Endometrial microvascular endothelial cells (primary cell): Measurements from ENCODE around the gene DNAJC7. TPM values are rescaled to one million over a fixed set of nuclear protein-coding genes. Genes with fewer than 3 reads are reported as not detected.

ENCODE experiments used
- in situ Hi-C: cut with HindIII; loops from 2 replicates; pipeline ENCODE4 v1.10.0; 2017; ENCODE audit warnings: low sequenced_read_pairs, low pct_unique_long_range_greater_than_20kb; ENCODE audit errors: inconsistent ontology term
- total RNA-seq: library from RNA; depleted of rRNA; stranded (reverse); fragments of >200 nt; gene quantifications from one replicate; pipeline ENCODE4 v1.2.3, GENCODE V29; 2015; ENCODE audit errors: inconsistent ontology term

Gene DNAJC7, protein sequence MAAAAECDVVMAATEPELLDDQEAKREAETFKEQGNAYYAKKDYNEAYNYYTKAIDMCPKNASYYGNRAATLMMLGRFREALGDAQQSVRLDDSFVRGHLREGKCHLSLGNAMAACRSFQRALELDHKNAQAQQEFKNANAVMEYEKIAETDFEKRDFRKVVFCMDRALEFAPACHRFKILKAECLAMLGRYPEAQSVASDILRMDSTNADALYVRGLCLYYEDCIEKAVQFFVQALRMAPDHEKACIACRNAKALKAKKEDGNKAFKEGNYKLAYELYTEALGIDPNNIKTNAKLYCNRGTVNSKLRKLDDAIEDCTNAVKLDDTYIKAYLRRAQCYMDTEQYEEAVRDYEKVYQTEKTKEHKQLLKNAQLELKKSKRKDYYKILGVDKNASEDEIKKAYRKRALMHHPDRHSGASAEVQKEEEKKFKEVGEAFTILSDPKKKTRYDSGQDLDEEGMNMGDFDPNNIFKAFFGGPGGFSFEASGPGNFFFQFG
- 66.0 TPM for total RNA-seq

DNA sequence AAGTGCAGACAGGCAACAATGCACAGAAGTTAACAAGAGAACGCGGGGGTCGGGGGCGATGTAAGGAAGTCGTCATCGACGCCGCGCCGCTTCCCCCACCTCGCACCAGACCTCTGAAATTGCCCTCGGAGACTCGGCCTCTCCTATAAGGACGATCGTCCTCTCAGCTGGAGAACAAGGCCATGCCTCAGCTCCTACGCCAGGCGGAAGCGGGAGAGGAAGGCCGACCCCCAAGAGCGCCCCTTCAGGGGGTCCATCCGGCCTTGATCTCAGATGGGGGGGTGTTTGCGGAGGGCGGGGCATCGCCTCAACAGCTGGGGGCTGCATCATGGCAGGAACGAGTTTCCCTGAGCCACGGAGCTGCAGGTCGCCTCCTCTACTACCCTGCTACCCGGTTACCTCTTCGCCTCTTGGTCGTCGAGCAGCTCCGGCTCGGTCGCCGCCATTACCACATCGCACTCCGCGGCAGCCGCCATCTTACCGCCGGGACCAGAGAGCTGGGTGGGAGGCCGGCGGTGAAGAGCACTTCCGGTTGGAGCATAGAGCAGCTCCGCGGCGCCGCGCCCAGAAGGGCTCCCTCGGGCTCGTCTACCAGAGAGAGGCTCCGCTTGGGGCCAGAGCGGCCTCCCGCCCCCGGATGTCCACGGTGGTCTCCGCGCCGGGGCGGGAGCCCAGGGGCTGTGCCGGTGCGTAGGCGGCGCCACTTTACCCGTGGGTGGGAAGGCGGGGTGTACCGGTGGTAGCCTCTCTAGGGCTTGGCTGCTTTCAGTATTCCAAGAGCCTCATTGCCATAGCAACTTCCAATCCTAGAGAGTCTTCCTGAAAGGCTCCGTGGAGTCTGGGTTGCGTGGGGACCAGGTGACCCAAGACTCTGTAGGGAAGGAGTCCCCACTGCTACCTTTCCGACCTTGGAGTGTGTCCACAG, at the start of gene DNAJC7:
Gene DNAJC7 (minus strand): TSS at position 499 of the 925 bp plus-strand sequence. CDS start 23 bp downstream, at position 476.
- in situ Hi-C loops = no loop called here

DNA sequence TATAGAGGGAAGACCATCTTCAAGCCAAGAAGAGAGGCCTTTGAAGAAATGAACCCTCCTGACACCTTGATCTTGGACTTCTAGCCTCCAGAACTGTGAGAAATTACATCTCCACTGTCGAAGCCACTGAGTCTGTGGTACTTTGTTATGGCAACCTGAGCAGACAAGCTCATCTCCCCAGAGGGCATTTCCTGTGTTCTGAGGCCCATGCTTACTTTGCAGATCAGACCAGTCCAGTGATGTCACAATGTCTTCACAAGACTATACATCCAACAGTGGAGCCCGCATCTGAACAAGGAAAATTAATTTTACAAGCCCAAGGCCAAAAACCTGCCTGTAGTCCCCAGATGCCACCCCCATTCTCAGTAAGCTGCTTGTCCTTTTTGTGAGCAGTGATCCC, 48.0 kb upstream of the DNAJC7 start:
- in situ Hi-C loops = no loop called here

DNA sequence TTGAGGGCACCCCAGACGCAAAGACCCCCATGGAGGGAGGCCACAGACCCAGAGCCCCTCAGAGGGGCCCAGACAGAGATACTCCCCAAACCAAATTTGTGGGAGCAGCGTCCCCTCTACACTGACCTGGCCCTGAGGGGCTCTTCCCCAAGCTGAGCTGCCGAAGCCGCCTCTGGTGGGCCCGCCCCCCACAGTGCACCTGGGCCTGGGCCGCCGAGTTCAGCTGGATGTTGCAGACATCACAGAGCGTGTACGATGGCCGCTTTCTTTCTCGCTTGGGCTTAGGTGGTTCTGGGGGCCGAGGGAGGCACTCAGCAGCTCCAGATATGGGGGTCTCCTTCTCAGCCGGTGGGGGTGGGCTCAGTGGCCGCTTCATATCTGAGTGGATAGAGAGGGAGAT, 45.4 kb upstream of the DNAJC7 start:
- in situ Hi-C loops = no loop called here

DNA sequence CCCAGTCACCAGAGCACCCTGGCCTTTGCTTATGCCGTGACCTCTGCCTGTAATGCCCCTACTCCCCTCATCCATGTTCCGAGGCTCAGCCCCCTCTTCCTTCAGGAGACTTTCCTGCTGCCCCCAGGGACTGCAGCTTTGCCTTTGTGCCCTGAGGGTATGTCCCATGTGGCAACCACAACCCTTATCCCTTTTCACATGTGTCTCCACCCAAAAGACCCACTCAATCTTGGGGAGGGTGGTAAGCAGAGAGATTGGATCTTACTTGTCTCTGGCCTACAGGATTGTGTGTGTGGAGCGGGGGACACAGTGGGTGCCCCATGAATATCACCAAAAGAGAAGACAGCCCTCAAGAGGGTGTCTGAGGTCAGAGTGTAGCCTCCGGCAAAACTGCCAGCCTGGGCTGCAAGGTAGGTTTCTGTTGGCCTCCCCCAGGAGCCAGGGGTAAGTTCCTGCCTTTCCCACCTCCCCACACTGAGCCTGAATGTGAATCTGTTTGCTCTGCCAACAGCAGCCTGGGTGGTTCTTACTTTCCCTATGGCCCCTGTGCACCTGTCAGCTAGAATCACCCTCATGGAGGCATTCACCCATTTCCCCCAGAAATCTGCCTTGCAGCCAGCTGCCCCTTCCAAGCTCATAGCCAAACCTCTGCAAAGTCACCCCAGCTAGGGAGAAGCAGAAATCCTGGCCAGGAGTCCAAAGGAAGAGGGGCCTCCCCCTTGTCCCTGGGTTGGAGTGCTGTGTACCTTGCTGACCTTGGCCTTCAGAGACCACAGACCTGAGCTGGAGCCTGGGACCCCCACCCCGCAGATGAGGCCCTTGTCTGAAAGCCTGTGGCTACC, 44.6 kb upstream of the DNAJC7 start:
- in situ Hi-C loops = no loop called here

DNA sequence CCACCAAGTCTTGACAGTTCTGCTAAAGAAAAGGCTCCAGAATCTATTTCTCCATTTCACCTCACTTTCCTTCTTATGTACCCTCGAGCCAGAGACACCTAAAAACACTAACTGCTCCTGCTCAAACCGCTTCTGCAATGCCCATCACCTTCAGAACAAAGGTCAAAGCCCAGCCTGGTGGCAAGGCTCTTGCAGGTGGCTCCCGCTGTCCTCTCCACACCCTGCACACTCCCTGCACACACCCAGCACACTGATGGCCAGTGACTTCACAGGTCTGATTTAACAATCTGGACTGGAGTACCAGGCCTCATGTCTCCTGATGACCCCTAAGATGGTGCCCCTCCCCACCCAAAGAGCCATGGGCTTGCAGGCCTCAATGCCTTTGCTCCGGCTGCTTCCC, 43.0 kb upstream of the DNAJC7 start:
- in situ Hi-C loops = no loop called here

DNA sequence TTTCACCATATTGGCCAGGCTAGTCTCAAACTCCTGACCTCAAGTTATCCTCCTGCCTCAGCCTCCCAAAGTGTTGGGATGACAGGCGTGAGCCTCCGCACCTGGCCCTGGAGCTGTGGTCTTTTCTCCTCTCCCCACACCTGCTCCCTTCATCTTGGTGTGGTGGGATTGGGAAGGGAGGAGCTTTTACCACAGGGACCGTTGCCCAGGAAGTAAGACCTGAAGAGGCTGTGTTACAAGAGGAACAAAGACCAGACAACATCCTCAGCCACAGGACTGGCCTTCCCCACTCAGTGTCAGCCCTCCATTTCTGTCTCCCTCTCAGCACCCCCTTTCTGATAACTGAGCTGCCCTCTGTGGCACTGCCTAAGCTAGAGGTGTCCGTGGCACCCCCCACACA, 42.6 kb upstream of the DNAJC7 start:
- in situ Hi-C loops = no loop called here

DNA sequence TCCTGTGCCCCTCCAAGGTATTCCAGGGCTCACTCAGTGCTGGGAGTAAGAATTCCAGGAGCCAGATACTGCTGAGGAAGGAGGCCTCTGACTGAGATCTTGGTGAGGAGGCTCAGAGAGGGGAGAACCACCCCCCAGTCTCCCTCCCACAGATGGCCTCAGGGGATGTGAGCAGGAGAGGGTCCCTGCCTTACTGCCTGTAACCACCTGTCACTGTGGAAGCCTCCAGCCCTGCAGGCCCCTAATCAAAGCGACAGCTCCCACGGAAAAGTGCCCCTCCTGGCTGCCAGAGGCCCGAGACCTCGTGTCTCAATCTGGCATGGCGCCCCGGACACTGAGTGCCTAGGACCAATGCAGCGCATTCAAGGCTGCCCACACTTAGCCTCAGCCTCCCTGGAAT, 40.8 kb upstream of the DNAJC7 start:
- in situ Hi-C loops = no loop called here

DNA sequence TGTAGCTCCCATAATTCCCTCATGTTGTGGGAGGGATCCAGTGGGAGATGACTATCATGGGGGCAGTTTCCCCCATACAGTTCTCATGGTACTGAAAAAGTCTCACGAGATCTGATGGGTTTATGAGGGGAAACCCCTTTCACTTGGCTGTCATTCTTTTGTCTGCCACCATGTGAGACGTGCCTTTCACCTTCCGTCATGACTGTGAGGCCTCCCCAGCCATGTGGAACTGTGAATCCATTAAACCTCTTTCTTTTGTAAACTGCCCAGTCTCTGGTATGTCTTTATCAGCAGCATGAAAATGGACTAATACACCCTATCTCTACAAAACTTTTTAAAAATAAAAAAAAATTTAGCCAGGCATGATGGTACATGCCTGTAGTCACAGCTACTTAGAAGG, 39.4 kb upstream of the DNAJC7 start:
- in situ Hi-C loops = no loop called here

DNA sequence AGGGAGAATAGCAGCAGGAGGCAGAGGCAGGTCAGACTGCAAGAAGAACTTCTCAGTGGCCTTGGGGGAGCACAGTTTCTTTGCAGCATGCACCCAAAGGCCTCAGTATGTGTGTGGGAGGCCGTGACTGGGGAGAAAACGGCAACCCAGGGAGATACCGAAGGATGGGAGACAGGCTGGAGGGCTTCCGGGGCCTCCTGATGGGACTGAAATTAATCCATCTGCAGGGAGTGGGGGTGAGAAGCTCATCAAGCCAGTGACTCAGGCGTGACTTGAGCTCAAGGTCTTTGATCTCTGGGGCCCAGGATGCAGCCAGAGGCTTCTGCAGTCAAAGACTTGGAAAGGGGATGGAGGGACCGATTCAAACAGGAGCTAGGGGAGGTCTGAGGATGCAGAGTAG, 38.3 kb upstream of the DNAJC7 start:
- in situ Hi-C loops = no loop called here

DNA sequence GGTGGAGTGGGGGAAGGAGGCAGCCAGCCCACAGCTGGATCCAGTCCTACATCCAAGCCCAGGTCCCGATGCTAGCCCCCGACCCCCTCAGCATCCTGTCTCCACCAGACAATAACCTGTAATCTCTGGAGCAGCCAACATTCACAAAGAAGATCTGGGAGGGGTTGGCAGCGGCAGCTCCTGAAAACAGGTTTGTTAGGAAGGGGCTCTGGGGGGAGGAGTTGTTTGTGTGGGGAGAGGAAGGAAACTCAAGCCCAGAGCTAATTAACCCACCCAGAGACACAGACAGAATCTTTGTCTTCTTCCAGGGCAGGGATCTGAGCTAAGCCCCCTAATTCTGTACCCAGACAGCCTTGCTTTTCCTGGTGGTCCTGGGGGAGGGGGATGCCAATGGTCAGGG, 37.8 kb upstream of the DNAJC7 start:
- in situ Hi-C loops = no loop called here

DNA sequence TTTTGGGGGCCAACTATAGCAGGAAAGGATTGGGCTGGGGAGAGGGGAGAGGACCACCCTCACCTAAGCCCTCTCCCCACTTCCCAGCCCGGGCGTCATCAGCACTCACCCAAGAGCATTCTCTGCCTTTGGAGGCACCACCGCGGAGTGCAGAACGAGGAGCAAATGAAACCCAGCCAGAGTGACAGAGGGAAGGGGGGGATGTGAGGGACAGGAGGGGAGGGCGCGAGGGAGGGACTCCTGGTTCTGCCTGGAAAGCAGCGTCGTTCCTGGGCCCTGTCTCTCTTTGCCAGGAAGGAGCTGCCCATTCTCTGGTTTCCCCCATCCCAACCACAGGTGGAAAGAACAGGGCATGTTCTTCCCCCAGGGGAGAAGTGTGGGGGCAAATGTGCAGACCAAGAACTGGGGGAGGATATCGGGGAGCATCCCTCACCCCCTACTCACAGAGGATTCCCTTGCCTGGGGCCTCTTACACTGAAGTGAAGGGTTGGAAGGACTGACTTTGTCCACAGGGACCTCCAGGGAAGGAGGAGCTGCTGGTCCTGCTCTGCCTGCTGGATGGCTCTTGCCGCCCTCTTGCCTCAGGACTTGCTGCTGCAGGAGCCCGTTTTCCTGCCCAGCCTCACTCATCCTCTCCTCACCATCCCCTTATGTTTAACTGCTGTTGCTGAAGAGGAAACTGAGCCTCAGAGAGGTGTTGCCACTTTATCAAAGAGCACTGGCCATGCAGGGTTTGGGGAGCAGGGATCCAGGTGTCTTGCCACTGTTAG, 36.7 kb upstream of the DNAJC7 start:
- in situ Hi-C loops = no loop called here

DNA sequence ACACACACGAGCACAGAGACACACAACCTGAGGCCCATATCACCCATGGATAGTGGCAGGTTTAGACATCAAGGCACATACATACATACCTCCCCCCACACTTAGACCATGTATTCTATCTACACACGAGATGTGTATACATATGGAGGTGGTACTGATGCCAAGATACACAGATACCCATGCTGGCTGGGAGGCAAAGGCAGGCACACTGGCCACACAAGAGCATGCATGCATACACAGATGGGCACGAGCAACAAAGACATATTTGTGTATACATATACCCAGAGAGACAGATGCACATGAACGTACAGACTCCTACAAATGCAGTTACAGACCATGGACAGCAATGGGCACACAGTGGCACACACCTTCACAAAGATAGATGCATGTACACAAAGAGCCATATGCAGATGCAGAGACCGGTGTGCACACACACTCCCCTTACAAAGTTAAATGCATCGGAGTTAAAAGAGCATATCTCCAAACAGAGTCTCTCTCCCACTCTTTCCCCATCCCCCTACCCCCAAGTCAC, 35.2 kb upstream of the DNAJC7 start:
- in situ Hi-C loops = no loop called here

DNA sequence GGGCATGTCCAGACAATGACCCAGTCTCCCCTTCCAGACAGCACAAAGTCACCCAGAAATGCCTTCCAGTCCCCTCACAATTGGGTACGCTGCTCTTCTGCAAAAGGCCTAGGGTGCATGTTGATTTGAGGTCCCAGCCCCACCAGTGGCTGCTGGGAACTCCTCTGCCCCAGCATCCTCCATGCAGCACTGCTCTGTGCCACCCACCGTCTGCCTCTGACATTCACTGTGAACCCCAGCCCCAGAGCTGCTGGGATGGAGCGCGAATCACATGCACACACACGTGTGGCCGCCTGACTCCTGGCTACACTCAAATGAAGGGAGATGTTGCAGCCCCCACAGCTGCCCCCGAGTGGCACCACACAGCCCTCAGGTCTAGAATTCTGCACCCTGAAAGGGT, 34.4 kb upstream of the DNAJC7 start:
- in situ Hi-C loops = no loop called here

DNA sequence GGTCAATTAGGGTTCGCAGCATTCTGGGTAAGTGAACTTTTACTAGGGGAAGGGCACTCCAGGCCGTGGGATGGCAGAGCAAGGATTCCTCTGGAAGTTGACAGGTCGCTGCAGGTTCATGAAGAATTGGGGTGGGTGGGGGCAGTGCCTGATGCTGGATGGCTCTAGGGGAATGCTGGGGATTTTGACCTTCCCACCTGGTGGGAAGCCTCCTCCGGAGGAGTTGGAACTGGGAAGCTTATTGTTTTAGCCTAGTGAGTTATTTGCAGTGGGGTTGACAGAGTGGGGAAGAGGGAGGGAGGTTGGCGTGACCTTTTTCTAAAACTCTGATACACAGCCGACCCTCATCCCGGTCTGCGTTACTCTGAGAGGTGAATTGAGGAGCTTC, 33.8 kb upstream of the DNAJC7 start:
- in situ Hi-C loops = no loop called here

DNA sequence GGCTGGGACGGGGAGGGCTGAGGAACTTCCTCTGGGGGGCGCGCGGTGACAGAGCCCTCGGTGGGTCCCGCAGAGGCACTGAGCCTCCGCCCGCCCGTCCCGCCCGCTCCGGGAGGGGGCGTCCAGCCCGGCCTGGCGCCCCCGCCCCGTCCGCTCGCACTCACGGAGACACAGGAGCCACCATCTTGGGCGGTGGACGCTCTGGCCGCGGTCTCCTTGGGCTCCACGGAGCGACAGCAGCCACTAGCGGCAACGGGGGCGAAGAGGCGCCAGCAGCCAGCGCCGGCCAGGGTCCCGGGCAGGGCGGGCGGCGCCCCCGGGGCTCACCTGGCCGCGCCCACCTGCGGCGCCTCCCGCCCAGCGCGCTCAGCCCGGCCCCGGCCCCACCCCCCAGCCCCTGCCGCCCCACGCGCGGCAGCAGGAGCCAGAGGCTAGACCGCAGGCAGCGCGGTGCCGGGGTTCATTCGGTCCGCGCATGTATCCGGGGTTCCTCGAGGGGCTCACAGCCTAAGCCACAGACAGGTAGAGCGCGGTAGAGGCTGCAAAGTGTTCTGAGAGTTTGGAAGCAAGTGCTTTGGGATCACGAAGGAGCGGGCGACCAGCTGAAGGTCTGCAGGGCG, 33.3 kb upstream of the DNAJC7 start, which contains the start of gene C17orf113:
Gene C17orf113 (minus strand): TSS at position 209 of the 620 bp plus-strand sequence. CDS start 7,225 bp downstream, outside the sequence.
- in situ Hi-C loops = no loop called here

DNA sequence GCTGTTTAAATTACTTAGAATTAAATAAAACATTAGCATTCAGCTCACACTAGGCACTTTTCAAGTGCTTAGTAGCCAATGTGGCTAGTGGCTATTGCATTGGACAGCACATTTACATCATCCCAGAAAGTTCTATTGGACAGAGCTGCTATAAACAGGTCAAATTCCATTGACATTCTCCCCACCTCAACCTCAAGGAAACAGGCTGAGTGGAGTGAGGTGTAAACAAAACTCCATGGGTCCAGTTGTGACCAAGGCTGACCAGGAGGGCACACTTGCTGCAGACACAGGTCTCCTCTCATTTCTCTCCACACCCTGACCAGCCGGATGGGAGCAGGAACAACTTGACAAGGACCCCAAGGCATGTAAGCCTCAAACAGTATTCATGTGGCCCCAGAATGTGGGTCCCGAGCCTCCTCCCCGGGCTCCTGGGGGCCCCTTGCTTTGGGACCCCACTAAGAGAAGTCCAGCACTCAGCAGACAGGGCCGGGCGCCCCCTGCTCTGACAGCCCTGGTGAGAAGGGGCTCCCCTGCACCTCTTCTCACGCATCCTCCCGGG, 32.7 kb upstream of the DNAJC7 start:
- in situ Hi-C loops = no loop called here

DNA sequence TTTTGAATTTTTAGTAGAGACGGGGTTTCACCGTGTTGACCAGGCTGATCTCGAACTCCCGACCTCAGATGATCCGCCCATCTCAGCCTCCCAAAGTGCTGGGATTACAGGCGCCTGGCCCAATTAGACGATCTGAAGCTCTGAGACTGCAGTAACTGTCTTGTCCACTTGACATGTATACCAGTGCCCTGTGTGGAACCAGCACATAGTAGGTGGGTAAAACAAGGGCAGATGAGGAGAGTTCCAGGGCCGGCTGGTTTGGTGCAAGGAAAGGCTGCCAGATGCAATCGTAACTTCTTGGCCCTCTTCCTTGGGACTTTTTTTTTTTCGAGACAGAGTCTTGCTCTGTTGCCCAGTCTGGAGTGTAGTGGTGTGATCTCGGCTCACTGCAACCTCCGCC, 30.1 kb upstream of the DNAJC7 start:
- in situ Hi-C loops = no loop called here
